Endodermal cell (in vitro differentiated cells): Measurements from ENCODE around the gene SLC37A4. TPM values are rescaled to one million over a fixed set of nuclear protein-coding genes. Genes with fewer than 3 reads are reported as not detected.

Experiments
- DNase-seq: peaks from one replicate; pipeline ENCODE4 v3.0.0-alpha.2; 2017
- H3K27ac ChIP-seq: 2 replicates; pipeline ENCODE4 v1.5.1; 2013; ENCODE audit warnings: mild to moderate bottlenecking, low read depth, low read length, moderate library complexity
- H3K27me3 ChIP-seq: 2 replicates; pipeline ENCODE4 v1.6.1; 2013; ENCODE audit warnings: mild to moderate bottlenecking, low read length, moderate library complexity; ENCODE audit not compliant: insufficient read depth, control insufficient read depth, poor library complexity, severe bottlenecking
- H3K36me3 ChIP-seq: 2 replicates; pipeline ENCODE4 v1.7.0; 2013; ENCODE audit warnings: mild to moderate bottlenecking, low read length, moderate library complexity; ENCODE audit not compliant: control insufficient read depth, insufficient read depth
- H3K4me1 ChIP-seq: one replicate; pipeline ENCODE4 v1.7.0; 2013; ENCODE audit warnings: low read length; ENCODE audit not compliant: control insufficient read depth, insufficient read depth
- H3K4me3 ChIP-seq: 2 replicates; pipeline ENCODE4 v1.5.1; 2013; ENCODE audit warnings: mild to moderate bottlenecking, low read length, moderate library complexity
- H3K9ac ChIP-seq: 2 replicates; pipeline ENCODE4 v1.6.1; 2013; ENCODE audit warnings: mild to moderate bottlenecking, low read length, moderate library complexity; ENCODE audit not compliant: poor library complexity, severe bottlenecking; ENCODE audit errors: extremely low read depth
- H3K9me3 ChIP-seq: 2 replicates; pipeline ENCODE4 v1.6.1; 2013; ENCODE audit warnings: mild to moderate bottlenecking, low read length, moderate library complexity; ENCODE audit not compliant: control insufficient read depth
- H3K27ac Mint-ChIP-seq: 2 replicates; pipeline ENCODE4 v1.8.0; 2020; ENCODE audit warnings: mixed read lengths
- H3K27me3 Mint-ChIP-seq: 2 replicates; pipeline ENCODE4 v1.8.0; 2021; ENCODE audit warnings: mild to moderate bottlenecking, mixed read lengths; ENCODE audit not compliant: insufficient read depth
- H3K36me3 Mint-ChIP-seq: 2 replicates; pipeline ENCODE4 v1.8.0; 2020; ENCODE audit warnings: low read depth, mixed read lengths
- H3K4me1 Mint-ChIP-seq: 2 replicates; pipeline ENCODE4 v1.8.0; 2020; ENCODE audit warnings: mixed read lengths
- H3K4me3 Mint-ChIP-seq: 2 replicates; pipeline ENCODE4 v1.8.0; 2020; ENCODE audit warnings: mild to moderate bottlenecking, moderate library complexity, mixed read lengths
- H3K9me3 Mint-ChIP-seq: 2 replicates; pipeline ENCODE4 v1.8.0; 2020; ENCODE audit warnings: mild to moderate bottlenecking, mixed read lengths
- WGBS, 2 experiments: methylation state at CpG; one replicate each; pipeline versions ENCODE4 v1.1.5 to v1.1.7; 2013; ENCODE audit warnings: missing lambda C conversion rate in 2 of 2, mixed read lengths in 1 of 2; ENCODE audit not compliant: insufficient coverage in 1 of 2, insufficient read length in 1 of 2; 5-methylcytosine and 5-hydroxymethylcytosine counted together
- total RNA-seq, 2 donors: library from RNA; stranded (reverse); fragmentation: NEBNext Ultra II Directional in 1 of 2; extraction: Animal tissue kit (Norgen Biotek cat#: 25700) in 1 of 2; gene quantifications; 2 replicates in 1 of 2; 3 replicates in 1 of 2; pipeline ENCODE4 v1.2.1, GENCODE V29; 2021
- TF ChIP-seq, protein P1 (sequence below): fragments of 200-600 bp; sonication (generic); conservative IDR thresholded peaks from 2 replicates; pipeline ENCODE4 v1.5.0; 2021; ENCODE audit warnings: antibody characterized with exemption, mild to moderate bottlenecking

The SLC37A4 gene
- total RNA-seq, 2 donors from 2014 or later = 63.6 to 75.3 TPM

DNA sequence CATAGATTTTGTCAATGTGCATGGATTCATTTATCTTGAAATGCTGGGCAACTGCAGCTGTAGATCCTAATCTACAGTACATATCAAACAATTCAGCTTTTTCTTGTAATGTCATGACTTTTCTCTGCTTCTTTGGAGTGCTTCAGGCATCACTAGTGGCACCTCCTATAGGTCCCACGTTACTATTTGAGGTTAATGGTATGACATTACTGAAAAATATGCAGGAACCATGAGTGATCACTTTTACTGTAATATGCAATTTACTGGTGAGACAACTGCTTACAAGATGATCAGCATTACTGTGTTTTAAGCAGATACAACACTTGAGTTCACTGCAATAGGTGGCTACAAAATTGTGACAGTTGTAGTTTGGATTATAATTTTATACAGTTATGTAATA is 29.8 kb downstream of the SLC37A4 start:
- H3K27ac Mint-ChIP-seq = no peak overlapping the region

GRCh38 chr11:118998822-118999221 is 31.9 kb downstream of the SLC37A4 start:
- H3K4me3 ChIP-seq = peak overlapping the region; percentile 88
- Mint-ChIP-seq H3K4me1 (peaks cover 15% of the 10 kb centered on the region), H3K27me3 (no peaks in the 10 kb centered on the region), H3K36me3 (peaks cover 40% of the 10 kb centered on the region), H3K27ac (peak overlapping the region; percentile 99), H3K9me3 (no peaks in the 10 kb centered on the region), H3K4me3 (peak overlapping the region; percentile 98)
- H3K27me3 ChIP-seq = no peaks in the 10 kb centered on the region
- H3K9ac ChIP-seq = peak overlapping the region; percentile 71
- TF ChIP-seq, protein P1, sequence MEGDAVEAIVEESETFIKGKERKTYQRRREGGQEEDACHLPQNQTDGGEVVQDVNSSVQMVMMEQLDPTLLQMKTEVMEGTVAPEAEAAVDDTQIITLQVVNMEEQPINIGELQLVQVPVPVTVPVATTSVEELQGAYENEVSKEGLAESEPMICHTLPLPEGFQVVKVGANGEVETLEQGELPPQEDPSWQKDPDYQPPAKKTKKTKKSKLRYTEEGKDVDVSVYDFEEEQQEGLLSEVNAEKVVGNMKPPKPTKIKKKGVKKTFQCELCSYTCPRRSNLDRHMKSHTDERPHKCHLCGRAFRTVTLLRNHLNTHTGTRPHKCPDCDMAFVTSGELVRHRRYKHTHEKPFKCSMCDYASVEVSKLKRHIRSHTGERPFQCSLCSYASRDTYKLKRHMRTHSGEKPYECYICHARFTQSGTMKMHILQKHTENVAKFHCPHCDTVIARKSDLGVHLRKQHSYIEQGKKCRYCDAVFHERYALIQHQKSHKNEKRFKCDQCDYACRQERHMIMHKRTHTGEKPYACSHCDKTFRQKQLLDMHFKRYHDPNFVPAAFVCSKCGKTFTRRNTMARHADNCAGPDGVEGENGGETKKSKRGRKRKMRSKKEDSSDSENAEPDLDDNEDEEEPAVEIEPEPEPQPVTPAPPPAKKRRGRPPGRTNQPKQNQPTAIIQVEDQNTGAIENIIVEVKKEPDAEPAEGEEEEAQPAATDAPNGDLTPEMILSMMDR = no peak
- no peak overlapping the region for H3K27ac ChIP-seq
- DNase-seq = peak; percentile 82
- peaks cover 38% of the 10 kb centered on the region for H3K36me3 ChIP-seq
- WGBS, 2 experiments = 19 to 44% methylated on average over 2 to 5 of the region's 6 CpGs
- no peaks in the 10 kb centered on the region for H3K9me3 ChIP-seq
- H3K4me1 ChIP-seq = no peaks in the 10 kb centered on the region

More for the DNA sequence above, 29.8 kb downstream of the SLC37A4 start:
- Histone ChIP-seq H3K36me3 (peaks cover 53% of the 10 kb centered on the region), H3K4me3 (no peak overlapping the region), H3K9ac (no peak overlapping the region), H3K27ac (no peak overlapping the region), H3K4me1 (no peaks in the 10 kb centered on the region), H3K27me3 (no peaks in the 10 kb centered on the region), H3K9me3 (no peaks in the 10 kb centered on the region)
- Mint-ChIP-seq H3K36me3 (peaks cover 51% of the 10 kb centered on the region), H3K27me3 (no peaks in the 10 kb centered on the region), H3K4me1 (peaks cover 15% of the 10 kb centered on the region), H3K9me3 (no peaks in the 10 kb centered on the region), H3K4me3 (no peak overlapping the region)
- WGBS, 2 experiments = 87 to 100% methylated on average over 1 of the region's 1 CpG
- TF ChIP-seq, protein P1 = no peak
- DNase-seq = no peak

DNA sequence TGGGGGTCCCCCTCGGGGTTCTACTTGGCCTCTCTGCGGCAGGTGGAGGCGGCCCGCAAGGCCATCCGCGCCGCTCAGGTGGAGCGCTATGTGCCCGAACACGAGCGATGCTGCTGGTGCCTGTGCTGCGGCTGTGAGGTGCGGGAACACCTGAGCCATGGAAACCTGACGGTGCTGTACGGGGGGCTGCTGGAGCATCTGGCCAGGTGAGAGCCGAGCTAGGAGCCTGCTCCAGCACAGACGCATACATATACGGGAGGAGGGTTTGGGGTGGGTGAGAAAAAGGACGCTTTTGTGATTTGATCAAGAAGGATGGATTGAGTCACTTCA is 32.3 kb downstream of the SLC37A4 start:
- peaks cover 2% of the 10 kb centered on the region for H3K9me3 Mint-ChIP-seq
- WGBS, 2 experiments = 0% methylated on average over 7 to 19 of the region's 19 CpGs

More for the DNA sequence above, 32.3 kb downstream of the SLC37A4 start:
- H3K4me1 ChIP-seq = no peaks in the 10 kb centered on the region
- H3K36me3 Mint-ChIP-seq = peaks cover 39% of the 10 kb centered on the region
- H3K9ac ChIP-seq = peak overlapping the region; percentile 71
- peak overlapping the region; percentile 99 for H3K27ac Mint-ChIP-seq
- TF ChIP-seq, protein P1 = no peak
- H3K27me3 ChIP-seq = no peaks in the 10 kb centered on the region
- H3K9me3 ChIP-seq = no peaks in the 10 kb centered on the region
- no peaks in the 10 kb centered on the region for H3K27me3 Mint-ChIP-seq
- peaks cover 15% of the 10 kb centered on the region for H3K4me1 Mint-ChIP-seq
- H3K4me3 ChIP-seq = peak overlapping the region; percentile 88
- H3K36me3 ChIP-seq = peaks cover 38% of the 10 kb centered on the region
- peak overlapping the region; percentile 25 for H3K27ac ChIP-seq
- peak overlapping the region; percentile 98 for H3K4me3 Mint-ChIP-seq
- no peak for DNase-seq
